ENCODE data around the gene ARGFX. TPM values are rescaled to one million over a fixed set of nuclear protein-coding genes. Genes with fewer than 3 reads are reported as not detected.
"Not testable (repeated sequence)": the region's sequence is repeated elsewhere in the genome, so short reads cannot be mapped to it uniquely, and the experiment has no call there.

The ARGFX gene
- total RNA-seq, 2 donors from 2014 or later: not detected

DNA sequence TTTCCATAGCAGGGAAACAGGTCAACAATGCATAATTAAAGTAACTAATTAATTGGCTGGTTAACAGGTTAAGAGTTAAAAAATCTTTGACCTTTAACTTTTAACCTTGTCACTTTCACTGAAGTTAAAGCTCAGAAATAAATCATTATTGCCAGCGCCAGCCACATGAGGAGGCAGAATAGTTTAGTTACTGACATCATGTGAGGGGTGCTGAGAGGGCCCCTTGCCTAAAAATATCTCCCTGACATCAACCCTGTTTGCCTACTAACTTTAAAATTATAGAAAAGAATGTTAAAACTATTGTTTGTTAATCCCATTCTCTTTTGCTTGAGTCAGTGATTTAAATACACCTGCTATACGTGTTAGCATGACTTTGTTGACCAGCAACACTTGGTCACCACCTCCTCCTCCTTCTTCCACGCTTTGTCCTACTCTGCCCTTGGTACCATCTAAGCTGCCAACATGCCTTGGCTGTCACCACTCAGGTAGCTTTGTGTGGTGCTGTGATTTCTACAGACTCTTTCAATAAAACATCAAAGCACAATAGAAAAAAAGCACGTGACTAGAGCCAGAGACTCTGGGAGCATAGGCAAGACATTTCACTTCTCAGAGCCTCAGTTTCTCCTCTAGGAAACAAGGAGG is 28.1 kb downstream of the ARGFX start:
- ATAC-seq: peak; percentile 42 to 47
- no peak for DNase-seq
- intact Hi-C loops (cut with DNase I): loop anchor here in 1 of 2 donors (5.0 kb wide), 1 partner anchor 51 kb away; no protein-coding TSS in a partner anchor

DNA sequence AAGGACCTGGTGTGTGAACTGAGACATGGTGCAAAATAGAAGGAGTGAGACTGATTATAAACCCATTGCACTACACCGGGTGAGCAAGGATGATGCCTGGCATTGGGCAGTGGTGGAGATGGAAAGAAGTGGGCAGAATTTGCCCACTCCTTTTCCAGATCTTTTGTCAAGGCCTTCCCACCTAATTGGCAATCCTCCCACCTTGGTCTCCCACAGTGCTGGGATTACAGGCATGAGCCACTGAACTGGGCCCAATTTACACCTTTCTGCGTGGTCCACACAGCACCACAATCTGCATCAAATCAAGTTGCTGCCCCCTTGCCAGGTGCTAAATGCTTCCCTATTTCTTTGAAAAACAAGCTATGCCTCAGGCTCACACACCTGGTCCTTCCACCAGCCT is 30.8 kb downstream of the ARGFX start:
- intact Hi-C loops (cut with DNase I): loop anchor here in 1 of 2 donors (5.0 kb wide), 1 partner anchor 49 kb away; no protein-coding TSS in a partner anchor
- ATAC-seq (no peak), DNase-seq (no peak)

DNA sequence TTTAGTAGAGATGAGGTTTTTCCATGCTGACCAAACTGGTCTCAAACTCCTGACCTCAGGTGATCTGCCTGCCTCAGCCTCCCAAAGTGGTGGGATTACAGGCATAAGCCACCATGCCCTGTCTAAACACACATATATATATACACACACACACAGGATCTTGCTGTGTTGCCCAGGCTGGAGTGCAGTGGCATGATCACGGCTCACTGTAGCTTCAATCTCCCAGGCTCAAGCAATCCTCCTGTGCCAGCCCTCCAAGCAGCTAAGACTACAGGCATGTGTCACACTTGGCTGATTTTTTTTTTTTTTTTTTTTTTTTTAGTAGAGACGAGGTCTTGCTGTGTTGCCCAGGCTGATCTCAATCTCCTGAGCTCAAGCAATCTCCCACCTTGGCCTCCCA is 32.2 kb downstream of the ARGFX start:
- not testable (repeated sequence) for DNase-seq, ATAC-seq
- intact Hi-C loops (cut with DNase I): loop anchor here in 1 of 2 donors (5.0 kb wide), 1 partner anchor 47 kb away; no protein-coding TSS in a partner anchor

GRCh38 chr3:121601212-121601812 is 33.6 kb downstream of the ARGFX start:
- DNase-seq (no peak), ATAC-seq (peak; percentile 61 to 72)
- intact Hi-C loops (cut with DNase I): no loop called here

DNA sequence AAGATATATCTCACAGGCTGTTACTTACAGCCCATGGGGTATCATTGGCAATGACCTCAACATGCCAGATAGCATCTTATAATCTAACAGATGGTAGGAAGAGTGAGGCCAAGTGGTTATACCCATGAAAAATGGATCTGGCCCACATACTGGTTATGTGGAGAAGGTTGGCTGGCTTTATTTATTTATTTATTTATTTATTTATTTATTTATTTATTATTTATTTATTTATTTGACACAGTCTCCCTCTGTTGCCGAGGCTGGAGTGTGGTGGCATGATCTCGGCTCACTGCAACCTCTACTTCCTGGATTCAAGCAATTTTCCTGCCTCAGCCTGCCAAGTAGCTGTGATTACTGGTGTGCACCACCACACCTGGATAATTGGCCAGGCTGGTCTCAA is 37.0 kb downstream of the ARGFX start:
- ATAC-seq (no peak), DNase-seq (no peak)
- intact Hi-C loops (cut with DNase I): no loop called here

GRCh38 chr3:121606106-121606505 is 38.4 kb downstream of the ARGFX start:
- no peak for ATAC-seq

More at GRCh38 chr3:121606106-121606505, 38.4 kb downstream of the ARGFX start:
- intact Hi-C loops (cut with DNase I): no loop called here
- no peak for DNase-seq

Other genes with a start within 250 kb of the ARGFX start
- gene POLQ, start 22.0 kb upstream of the ARGFX start, total RNA-seq: under 1 TPM; 0.77 to 0.79 TPM
- 100 to 1,000 TPM; 116 to 146 TPM for gene FBXO40, start 25.4 kb downstream of the ARGFX start, total RNA-seq
- gene HCLS1, start 93.0 kb downstream of the ARGFX start, total RNA-seq: 10 to 100 TPM; 24.2 to 28.9 TPM
- 10 to 100 TPM; 48.1 to 52.3 TPM for gene GOLGB1, start 181.8 kb downstream of the ARGFX start, total RNA-seq

All from left cardiac atrium (tissue), 4 donors.